Measurements from ENCODE around the gene MEGF8. TPM values are rescaled to one million over a fixed set of nuclear protein-coding genes. Genes with fewer than 3 reads are reported as not detected.
A peak's percentile ranks its signal among the peaks of the same experiment; 100 is the strongest.
"Not testable (repeated sequence)": the region's sequence is repeated elsewhere in the genome, so short reads cannot be mapped to it uniquely, and the experiment has no call there.

MEGF8 gene
- total and polyA plus RNA-seq, 3 experiments from 2014 or later, result 0.41 to 10.6 (median 10.2) TPM

GRCh38 chr19:42330241-42330711 lies 4.8 kb downstream of the MEGF8 start:
- H3K27me3 Mint-ChIP-seq, result peaks cover under 1 to 1% of the 10 kb centered on the region in 2 donors
- Histone ChIP-seq H3K4me1 (ENCODE audit: insufficient read depth, low read length) (peaks cover 18% of the 10 kb centered on the region), H3K27ac (ENCODE audit: low read depth, low read length) (no peak overlapping the region), H3K4me3 (ENCODE audit: low read length) (no peak overlapping the region), H3K9me3 (ENCODE audit: low read length) (no peaks in the 10 kb centered on the region), H3K36me3 (ENCODE audit: insufficient read depth, low read length) (no peaks in the 10 kb centered on the region), H3K27me3 (ENCODE audit: insufficient read depth, low read length, poor library complexity, severe bottlenecking) (no peaks in the 10 kb centered on the region)
- no peak for DNase-seq
- H3K4me1 Mint-ChIP-seq, result peaks cover 13 to 27% (median 18%) of the 10 kb centered on the region in 3 donors
- peak overlapping the region in 2 of 8 donors; percentile 33 to 45 for H3K27ac Mint-ChIP-seq
- no peak overlapping the region for H3K4me3 Mint-ChIP-seq
- CTCF ChIA-PET, result no interaction called here
- peaks cover 0 to 7% (median 0%) of the 10 kb centered on the region in 3 donors for H3K36me3 Mint-ChIP-seq
- no peaks in the 10 kb centered on the region for H3K9me3 Mint-ChIP-seq
- POLR2A ChIA-PET, result no interaction called here

GRCh38 chr19:42331333-42331732 lies 5.9 kb downstream of the MEGF8 start:
- H3K4me1 ChIP-seq (ENCODE audit: insufficient read depth, low read length), result peaks cover 12% of the 10 kb centered on the region
- H3K36me3 Mint-ChIP-seq; H3K4me3 ChIP-seq (ENCODE audit: low read length); POLR2A ChIA-PET; H3K27me3 Mint-ChIP-seq; DNase-seq; H3K27me3 ChIP-seq (ENCODE audit: insufficient read depth, low read length, poor library complexity, severe bottlenecking); H3K36me3 ChIP-seq (ENCODE audit: insufficient read depth, low read length); H3K9me3 Mint-ChIP-seq; H3K27ac ChIP-seq (ENCODE audit: low read depth, low read length); H3K4me3 Mint-ChIP-seq; CTCF ChIA-PET; H3K9me3 ChIP-seq (ENCODE audit: low read length): not testable (repeated sequence)
- H3K4me1 Mint-ChIP-seq, result peaks cover 10 to 22% (median 16%) of the 10 kb centered on the region in 3 donors
- peak overlapping the region in 1 of 8 donors; percentile 78 for H3K27ac Mint-ChIP-seq

GRCh38 chr19:42332059-42332458 lies 6.6 kb downstream of the MEGF8 start:
- CTCF ChIA-PET, result no interaction called here
- H3K4me3 ChIP-seq (ENCODE audit: low read length), result no peak overlapping the region

DNA sequence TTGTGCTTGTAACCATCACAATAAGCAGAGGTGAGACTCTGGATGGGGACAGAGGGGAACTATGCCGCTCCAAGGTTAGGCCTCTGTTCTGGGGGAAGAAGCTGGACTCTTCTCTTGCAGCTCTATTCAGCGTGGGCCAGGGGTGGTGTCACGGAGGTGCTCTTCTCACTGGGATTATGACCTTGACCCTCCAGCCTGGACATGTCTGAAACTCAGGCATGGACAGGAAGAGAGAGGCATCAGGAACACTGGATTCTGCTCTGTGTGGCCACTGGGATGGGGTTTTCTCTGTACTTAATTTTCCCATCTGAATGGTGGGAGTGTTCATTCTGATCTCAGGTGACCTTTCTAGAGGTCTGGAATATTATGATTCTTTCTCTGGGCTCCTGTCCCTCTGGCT lies 7.6 kb downstream of the MEGF8 start:
- Mint-ChIP-seq H3K27me3 (no peaks in the 10 kb centered on the region), H3K4me3 (no peak overlapping the region), H3K9me3 (no peaks in the 10 kb centered on the region), H3K27ac (peak overlapping the region in 1 of 8 donors; percentile 60), H3K36me3 (peaks cover 0 to 4% (median 0%) of the 10 kb centered on the region in 3 donors), H3K4me1 (peaks cover 4 to 8% (median 5%) of the 10 kb centered on the region in 3 donors)
- Histone ChIP-seq H3K4me3 (ENCODE audit: low read length) (no peak overlapping the region), H3K4me1 (ENCODE audit: insufficient read depth, low read length) (no peaks in the 10 kb centered on the region), H3K9me3 (ENCODE audit: low read length) (no peaks in the 10 kb centered on the region), H3K36me3 (ENCODE audit: insufficient read depth, low read length) (no peaks in the 10 kb centered on the region), H3K27me3 (ENCODE audit: insufficient read depth, low read length, poor library complexity, severe bottlenecking) (no peaks in the 10 kb centered on the region), H3K27ac (ENCODE audit: low read depth, low read length) (no peak overlapping the region)
- ChIA-PET POLR2A (no interaction called here), CTCF (no interaction called here)
- DNase-seq, result no peak

More at GRCh38 chr19:42332059-42332458, 6.6 kb downstream of the MEGF8 start:
- no peaks in the 10 kb centered on the region for H3K36me3 ChIP-seq (ENCODE audit: insufficient read depth, low read length)
- no peaks in the 10 kb centered on the region for H3K9me3 ChIP-seq (ENCODE audit: low read length)
- Mint-ChIP-seq H3K4me1 (peaks cover 5 to 14% (median 8%) of the 10 kb centered on the region in 3 donors), H3K27me3 (no peaks in the 10 kb centered on the region), H3K4me3 (no peak overlapping the region), H3K36me3 (peaks cover 0 to 4% (median 0%) of the 10 kb centered on the region in 3 donors), H3K27ac (no peak overlapping the region), H3K9me3 (no peaks in the 10 kb centered on the region)
- no peak for DNase-seq
- H3K4me1 ChIP-seq (ENCODE audit: insufficient read depth, low read length), result peaks cover 5% of the 10 kb centered on the region
- H3K27me3 ChIP-seq (ENCODE audit: insufficient read depth, low read length, poor library complexity, severe bottlenecking), result no peaks in the 10 kb centered on the region
- no peak overlapping the region for H3K27ac ChIP-seq (ENCODE audit: low read depth, low read length)
- POLR2A ChIA-PET, result no interaction called here

DNA sequence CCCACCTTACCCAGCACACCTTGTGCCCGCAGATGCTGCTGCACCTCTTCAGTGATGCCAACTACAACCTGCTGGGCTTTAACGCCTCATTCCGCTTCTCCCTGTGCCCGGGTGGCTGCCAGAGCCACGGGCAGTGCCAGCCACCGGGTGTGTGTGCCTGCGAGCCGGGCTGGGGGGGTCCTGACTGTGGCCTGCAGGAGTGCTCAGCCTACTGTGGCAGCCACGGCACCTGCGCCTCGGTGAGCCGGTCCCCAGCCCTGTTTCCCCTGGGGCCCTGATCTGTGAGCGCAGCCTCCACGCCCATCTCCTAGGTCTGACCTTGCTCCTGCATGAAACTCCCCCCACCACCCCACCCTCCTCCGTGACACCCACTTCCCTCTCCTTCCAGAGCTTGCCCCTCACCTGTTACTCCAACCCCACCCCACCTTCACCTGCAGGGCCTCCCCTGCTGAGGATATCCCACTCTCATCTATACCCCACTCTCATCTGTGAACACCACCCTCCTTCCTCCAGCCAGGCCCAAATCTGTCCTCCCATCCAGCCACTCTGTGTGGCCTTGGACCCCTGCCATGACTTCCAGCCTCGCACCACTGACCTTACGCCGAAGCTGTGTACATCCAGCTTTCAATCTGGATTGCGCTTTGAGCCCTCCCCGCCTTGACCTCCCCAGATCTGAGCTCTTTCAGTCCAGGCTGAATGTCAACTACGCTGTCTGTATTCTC lies 8.7 kb downstream of the MEGF8 start:
- H3K27me3 ChIP-seq (ENCODE audit: insufficient read depth, low read length, poor library complexity, severe bottlenecking), result no peaks in the 10 kb centered on the region
- Mint-ChIP-seq H3K4me3 (no peak overlapping the region), H3K9me3 (no peaks in the 10 kb centered on the region), H3K27me3 (no peaks in the 10 kb centered on the region), H3K36me3 (peaks cover 2 to 8% (median 4%) of the 10 kb centered on the region in 3 donors), H3K27ac (no peak overlapping the region), H3K4me1 (peaks cover under 1 to 3% (median 2%) of the 10 kb centered on the region in 3 donors)
- no peak overlapping the region for H3K27ac ChIP-seq (ENCODE audit: low read depth, low read length)
- H3K4me1 ChIP-seq (ENCODE audit: insufficient read depth, low read length), result no peaks in the 10 kb centered on the region
- H3K4me3 ChIP-seq (ENCODE audit: low read length), result no peak overlapping the region
- no peak for DNase-seq
- H3K9me3 ChIP-seq (ENCODE audit: low read length), result no peaks in the 10 kb centered on the region
- no peaks in the 10 kb centered on the region for H3K36me3 ChIP-seq (ENCODE audit: insufficient read depth, low read length)
- CTCF ChIA-PET, result no interaction called here
- POLR2A ChIA-PET, result no interaction called here

- Histone ChIP-seq H3K27me3 (ENCODE audit: insufficient read depth, low read length, poor library complexity, severe bottlenecking) (no peaks in the 10 kb centered on the region), H3K9me3 (ENCODE audit: low read length) (no peaks in the 10 kb centered on the region), H3K4me3 (ENCODE audit: low read length) (no peak overlapping the region), H3K4me1 (ENCODE audit: insufficient read depth, low read length) (no peaks in the 10 kb centered on the region), H3K36me3 (ENCODE audit: insufficient read depth, low read length) (no peaks in the 10 kb centered on the region), H3K27ac (ENCODE audit: low read depth, low read length) (no peak overlapping the region)
- Mint-ChIP-seq H3K27me3 (no peaks in the 10 kb centered on the region), H3K36me3 (peaks cover 4 to 13% (median 4%) of the 10 kb centered on the region in 3 donors), H3K27ac (no peak overlapping the region), H3K9me3 (no peaks in the 10 kb centered on the region), H3K4me1 (no peaks in the 10 kb centered on the region), H3K4me3 (no peak overlapping the region)
- ChIA-PET CTCF (no interaction called here), POLR2A (no interaction called here)
- no peak for DNase-seq
Measured at GRCh38 chr19:42334697-42335373, 9.4 kb downstream of the MEGF8 start.

GRCh38 chr19:42335374-42335936 lies 10.0 kb downstream of the MEGF8 start:
- H3K27ac Mint-ChIP-seq, result no peak overlapping the region
- H3K27ac ChIP-seq (ENCODE audit: low read depth, low read length), result no peak overlapping the region
- no peaks in the 10 kb centered on the region for H3K4me1 Mint-ChIP-seq

DNA sequence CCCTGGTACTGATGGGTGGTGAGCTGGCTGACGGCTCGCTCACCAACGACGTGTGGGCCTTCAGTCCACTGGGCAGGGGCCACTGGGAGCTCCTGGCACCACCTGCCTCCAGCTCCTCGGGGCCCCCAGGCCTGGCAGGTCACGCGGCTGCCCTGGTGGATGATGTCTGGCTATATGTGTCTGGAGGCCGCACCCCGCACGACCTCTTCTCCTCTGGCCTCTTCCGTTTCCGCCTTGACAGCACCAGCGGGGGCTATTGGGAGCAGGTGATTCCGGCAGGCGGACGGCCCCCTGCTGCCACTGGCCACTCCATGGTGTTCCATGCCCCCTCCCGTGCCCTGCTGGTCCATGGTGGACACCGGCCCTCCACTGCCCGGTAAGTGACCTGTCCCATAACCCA lies 10.5 kb downstream of the MEGF8 start:
- no peaks in the 10 kb centered on the region for H3K36me3 ChIP-seq (ENCODE audit: insufficient read depth, low read length)
- H3K27me3 ChIP-seq (ENCODE audit: insufficient read depth, low read length, poor library complexity, severe bottlenecking), result no peaks in the 10 kb centered on the region
- no peak overlapping the region for H3K27ac Mint-ChIP-seq
- no peak overlapping the region for H3K4me3 Mint-ChIP-seq
- no peak for DNase-seq
- H3K9me3 Mint-ChIP-seq, result no peaks in the 10 kb centered on the region
- H3K4me1 Mint-ChIP-seq, result no peaks in the 10 kb centered on the region
- CTCF ChIA-PET, result no interaction called here
- POLR2A ChIA-PET, result no interaction called here
- H3K4me3 ChIP-seq (ENCODE audit: low read length), result no peak overlapping the region
- no peaks in the 10 kb centered on the region for H3K9me3 ChIP-seq (ENCODE audit: low read length)
- H3K36me3 Mint-ChIP-seq, result peaks cover 4 to 13% (median 4%) of the 10 kb centered on the region in 3 donors
- no peak overlapping the region for H3K27ac ChIP-seq (ENCODE audit: low read depth, low read length)
- H3K4me1 ChIP-seq (ENCODE audit: insufficient read depth, low read length), result no peaks in the 10 kb centered on the region
- no peaks in the 10 kb centered on the region for H3K27me3 Mint-ChIP-seq

More at GRCh38 chr19:42335374-42335936, 10.0 kb downstream of the MEGF8 start:
- H3K9me3 ChIP-seq (ENCODE audit: low read length), result no peaks in the 10 kb centered on the region
- no peak overlapping the region for H3K4me3 ChIP-seq (ENCODE audit: low read length)
- ChIA-PET POLR2A (no interaction called here), CTCF (no interaction called here)
- H3K4me3 Mint-ChIP-seq, result no peak overlapping the region
- DNase-seq, result no peak
- no peaks in the 10 kb centered on the region for H3K4me1 ChIP-seq (ENCODE audit: insufficient read depth, low read length)
- H3K27me3 ChIP-seq (ENCODE audit: insufficient read depth, low read length, poor library complexity, severe bottlenecking), result no peaks in the 10 kb centered on the region
- no peaks in the 10 kb centered on the region for H3K27me3 Mint-ChIP-seq
- H3K9me3 Mint-ChIP-seq, result no peaks in the 10 kb centered on the region
- H3K36me3 ChIP-seq (ENCODE audit: insufficient read depth, low read length), result no peaks in the 10 kb centered on the region
- peaks cover 4 to 13% (median 4%) of the 10 kb centered on the region in 3 donors for H3K36me3 Mint-ChIP-seq
